ENCODE results near the gene AGAP5. TPM values are rescaled to one million over a fixed set of nuclear protein-coding genes. Genes with fewer than 3 reads are reported as not detected.
A peak's percentile ranks its signal among the peaks of the same experiment; 100 is the strongest.
"Not testable (repeated sequence)": the region's sequence is repeated elsewhere in the genome, so short reads cannot be mapped to it uniquely, and the experiment has no call there.

AGAP5 gene
- polyA plus RNA-seq, 3 donors from 2014 or later, result 0.37 TPM; not detected in 2

DNA sequence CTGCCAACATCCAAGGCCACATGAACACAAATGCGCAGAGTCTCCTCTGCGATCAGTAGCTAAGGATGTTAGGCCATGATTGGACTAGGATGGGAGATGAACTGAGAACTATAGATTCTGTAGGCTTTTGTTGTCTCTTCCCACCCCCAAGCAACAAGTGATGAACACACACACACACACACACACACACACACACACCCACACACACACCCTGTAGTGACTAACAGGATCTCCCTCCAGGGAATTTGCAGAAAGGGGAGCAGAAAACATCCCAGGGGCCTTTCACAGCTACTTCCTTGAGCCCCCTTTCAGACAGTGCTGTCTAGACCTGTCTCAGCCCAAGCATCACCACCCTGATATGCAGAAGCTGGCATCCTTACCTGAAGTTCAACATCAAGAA, 8.6 kb upstream of the AGAP5 start:
- Mint-ChIP-seq H3K36me3 (peaks cover 7 to 19% (median 14%) of the 10 kb centered on the region in 3 donors), H3K27ac (peak overlapping the region in 1 of 6 donors; percentile 8)
- H3K4me1 Mint-ChIP-seq; DNase-seq; H3K9me3 Mint-ChIP-seq; H3K4me3 Mint-ChIP-seq; H3K27me3 Mint-ChIP-seq (ENCODE audit: low read depth in 3 of 3): not testable (repeated sequence)

GRCh38 chr10:73705506-73706072, 7.7 kb upstream of the AGAP5 start:
- not testable (repeated sequence) for H3K27me3 Mint-ChIP-seq (ENCODE audit: low read depth in 3 of 3); H3K4me1 Mint-ChIP-seq; H3K9me3 Mint-ChIP-seq; H3K4me3 Mint-ChIP-seq; H3K27ac Mint-ChIP-seq; DNase-seq
- peaks cover 10 to 17% (median 16%) of the 10 kb centered on the region in 3 donors for H3K36me3 Mint-ChIP-seq

- DNase-seq; H3K27ac Mint-ChIP-seq; H3K4me1 Mint-ChIP-seq; H3K4me3 Mint-ChIP-seq; H3K9me3 Mint-ChIP-seq; H3K27me3 Mint-ChIP-seq (ENCODE audit: low read depth in 3 of 3): not testable (repeated sequence)
- peaks cover 10 to 18% (median 14%) of the 10 kb centered on the region in 3 donors for H3K36me3 Mint-ChIP-seq
Measured at GRCh38 chr10:73703924-73704323, 6.0 kb upstream of the AGAP5 start.

DNA sequence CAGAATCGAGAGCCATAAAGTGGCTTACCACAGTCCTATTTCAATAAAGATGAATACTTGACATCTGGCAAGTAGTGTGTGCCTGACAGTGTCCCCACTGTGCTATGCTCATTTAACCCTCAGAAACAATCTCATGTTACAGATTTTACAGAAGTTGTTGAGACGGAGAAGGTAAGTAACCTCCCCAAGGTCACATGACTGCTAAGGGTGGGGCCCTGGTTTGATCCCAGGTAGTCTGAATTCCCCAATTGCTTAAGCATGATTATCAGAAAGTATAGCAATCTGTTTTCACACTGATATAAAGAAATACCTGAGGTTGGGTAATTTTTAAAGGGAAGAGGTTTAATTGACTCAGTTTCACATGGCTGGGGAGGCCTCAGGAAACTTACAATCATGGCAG, 910 bp upstream of the AGAP5 start:
- not testable (repeated sequence) for H3K4me3 Mint-ChIP-seq; DNase-seq; H3K27me3 Mint-ChIP-seq (ENCODE audit: low read depth in 3 of 3); H3K9me3 Mint-ChIP-seq; H3K4me1 Mint-ChIP-seq; H3K27ac Mint-ChIP-seq
- H3K36me3 Mint-ChIP-seq, result peaks cover 10 to 16% (median 11%) of the 10 kb centered on the region in 3 donors

GRCh38 chr10:73695302-73695701, 2.6 kb downstream of the AGAP5 start:
- DNase-seq; H3K4me3 Mint-ChIP-seq; H3K9me3 Mint-ChIP-seq; H3K27ac Mint-ChIP-seq; H3K4me1 Mint-ChIP-seq; H3K27me3 Mint-ChIP-seq (ENCODE audit: low read depth in 3 of 3): not testable (repeated sequence)
- H3K36me3 Mint-ChIP-seq, result peaks cover 0 to 11% (median 4%) of the 10 kb centered on the region in 3 donors

GRCh38 chr10:73690755-73691154, 7.2 kb downstream of the AGAP5 start:
- H3K27ac Mint-ChIP-seq; H3K27me3 Mint-ChIP-seq (ENCODE audit: low read depth in 3 of 3); H3K4me1 Mint-ChIP-seq; H3K9me3 Mint-ChIP-seq; DNase-seq; H3K36me3 Mint-ChIP-seq; H3K4me3 Mint-ChIP-seq: not testable (repeated sequence)

DNA sequence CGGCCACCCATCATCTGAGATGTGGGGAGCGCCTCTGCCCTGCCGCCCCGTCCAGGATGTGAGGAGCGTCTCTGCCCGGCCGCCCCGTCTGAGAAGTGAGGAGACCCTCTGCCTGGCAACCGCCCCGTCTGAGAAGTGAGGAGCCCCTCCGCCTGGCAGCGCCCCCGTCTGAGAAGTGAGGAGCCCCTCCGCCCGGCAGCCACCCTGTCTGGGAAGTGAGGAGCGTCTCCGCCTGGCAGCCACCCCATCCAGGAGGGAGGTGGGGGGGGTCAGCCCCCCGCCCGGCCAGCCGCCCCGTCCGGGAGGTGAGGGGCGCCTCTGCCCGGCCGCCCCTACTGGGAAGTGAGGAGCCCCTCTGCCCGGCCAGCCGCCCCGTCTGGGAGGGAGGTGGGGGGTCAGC, 8.3 kb downstream of the AGAP5 start:
- H3K27ac Mint-ChIP-seq; H3K4me3 Mint-ChIP-seq; H3K4me1 Mint-ChIP-seq; H3K36me3 Mint-ChIP-seq; H3K9me3 Mint-ChIP-seq; DNase-seq; H3K27me3 Mint-ChIP-seq (ENCODE audit: low read depth in 3 of 3): not testable (repeated sequence)

DNA sequence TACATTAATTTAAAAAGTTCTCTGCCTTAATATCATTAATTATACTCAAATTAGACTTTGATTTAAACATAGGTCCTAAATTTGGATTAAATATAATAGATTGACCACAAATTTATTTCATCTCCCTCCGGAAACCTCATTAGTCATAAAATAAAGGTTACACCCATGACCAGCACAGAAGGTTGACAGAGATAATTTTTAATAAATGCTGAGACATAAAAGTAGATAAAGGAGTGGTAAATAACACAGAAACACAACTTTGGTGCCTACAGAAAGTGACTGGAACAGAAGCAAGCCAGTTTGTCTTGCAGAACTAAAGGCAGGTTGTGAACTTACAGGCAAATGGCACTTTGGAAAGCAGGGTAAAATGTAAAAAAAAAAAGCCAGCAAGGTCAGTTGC, 10.3 kb downstream of the AGAP5 start:
- H3K36me3 Mint-ChIP-seq; H3K27me3 Mint-ChIP-seq (ENCODE audit: low read depth in 3 of 3); H3K27ac Mint-ChIP-seq; H3K9me3 Mint-ChIP-seq; H3K4me1 Mint-ChIP-seq; DNase-seq; H3K4me3 Mint-ChIP-seq: not testable (repeated sequence)

- H3K4me3 Mint-ChIP-seq; H3K36me3 Mint-ChIP-seq; H3K4me1 Mint-ChIP-seq; H3K27ac Mint-ChIP-seq; H3K27me3 Mint-ChIP-seq (ENCODE audit: low read depth in 3 of 3); H3K9me3 Mint-ChIP-seq; DNase-seq: not testable (repeated sequence)
Measured at GRCh38 chr10:73674546-73674945, 23.4 kb downstream of the AGAP5 start.

DNA sequence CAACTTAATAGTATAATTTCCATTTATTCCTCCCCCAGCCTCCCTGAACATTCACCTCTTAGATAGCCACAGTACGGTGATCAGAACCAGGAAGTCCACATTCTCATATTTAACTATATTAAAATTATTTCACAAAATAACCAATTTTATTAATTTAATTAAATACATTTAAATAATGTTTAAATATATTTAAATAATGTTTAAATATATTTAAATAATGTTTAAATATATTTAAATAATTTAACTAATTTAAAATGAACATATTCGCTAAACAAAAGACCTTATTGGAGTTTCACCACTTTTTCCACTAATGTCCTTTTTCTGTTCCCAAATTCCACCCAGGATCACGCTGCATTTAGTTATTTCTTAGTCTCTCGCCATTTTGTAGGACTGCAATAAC, 29.5 kb downstream of the AGAP5 start:
- not testable (repeated sequence) for H3K9me3 Mint-ChIP-seq; DNase-seq; H3K36me3 Mint-ChIP-seq; H3K4me3 Mint-ChIP-seq; H3K4me1 Mint-ChIP-seq; H3K27ac Mint-ChIP-seq; H3K27me3 Mint-ChIP-seq (ENCODE audit: low read depth in 3 of 3)

GRCh38 chr10:73666153-73666809, 31.6 kb downstream of the AGAP5 start:
- DNase-seq; H3K4me3 Mint-ChIP-seq; H3K27me3 Mint-ChIP-seq (ENCODE audit: low read depth in 3 of 3); H3K9me3 Mint-ChIP-seq; H3K36me3 Mint-ChIP-seq; H3K27ac Mint-ChIP-seq; H3K4me1 Mint-ChIP-seq: not testable (repeated sequence)

GRCh38 chr10:73665581-73665980, 32.3 kb downstream of the AGAP5 start:
- not testable (repeated sequence) for H3K9me3 Mint-ChIP-seq, H3K27ac Mint-ChIP-seq

GRCh38 chr10:73664156-73665040, 33.5 kb downstream of the AGAP5 start:
- not testable (repeated sequence) for H3K4me3 Mint-ChIP-seq; DNase-seq; H3K9me3 Mint-ChIP-seq; H3K27me3 Mint-ChIP-seq (ENCODE audit: low read depth in 3 of 3); H3K27ac Mint-ChIP-seq; H3K36me3 Mint-ChIP-seq; H3K4me1 Mint-ChIP-seq

More at GRCh38 chr10:73665581-73665980, 32.3 kb downstream of the AGAP5 start:
- DNase-seq; H3K4me1 Mint-ChIP-seq; H3K36me3 Mint-ChIP-seq; H3K27me3 Mint-ChIP-seq (ENCODE audit: low read depth in 3 of 3); H3K4me3 Mint-ChIP-seq: not testable (repeated sequence)

DNA sequence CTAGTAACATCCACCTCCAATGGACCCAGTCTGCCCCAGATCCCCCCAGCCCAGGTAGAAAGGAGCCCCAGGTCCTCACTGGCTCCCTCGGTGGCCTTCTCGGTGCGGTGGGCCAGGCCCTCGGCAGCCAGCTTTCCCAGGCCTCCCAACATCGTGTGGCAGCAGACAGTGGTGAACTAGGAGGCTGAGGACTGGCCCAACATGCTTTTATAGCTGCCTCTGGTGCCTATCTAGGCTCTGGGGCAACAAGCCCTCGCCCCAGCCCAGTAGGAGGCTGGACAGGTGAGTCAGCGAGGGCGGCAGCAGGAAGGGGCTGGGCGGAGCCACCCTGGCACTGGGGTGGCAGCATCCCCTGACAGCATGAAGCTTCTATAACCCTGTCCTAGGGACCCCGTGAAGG, 34.3 kb downstream of the AGAP5 start:
- H3K36me3 Mint-ChIP-seq; H3K27me3 Mint-ChIP-seq (ENCODE audit: low read depth in 3 of 3); H3K4me1 Mint-ChIP-seq; H3K9me3 Mint-ChIP-seq; H3K4me3 Mint-ChIP-seq; H3K27ac Mint-ChIP-seq; DNase-seq: not testable (repeated sequence)
